Measurements from ENCODE around the gene DUOXA1.

DUOXA1 gene

GRCh38 chr15:45151998-45152828 lies 22.5 kb upstream of the DUOXA1 start:
- Histone ChIP-seq H3K4me3 (ENCODE audit: insufficient read depth, low read depth, low read length) (no peak overlapping the region), H3K27me3 (ENCODE audit: control insufficient read depth, insufficient read depth, low read length, poor library complexity, severe bottlenecking) (no peaks in the 10 kb centered on the region), H3K27ac (ENCODE audit: insufficient read depth, low read depth, low read length, poor library complexity, severe bottlenecking) (no peak overlapping the region), H3K36me3 (ENCODE audit: control insufficient read depth, insufficient read depth, low read length) (no peaks in the 10 kb centered on the region), H3K9me3 (ENCODE audit: control insufficient read depth, low read length) (no peaks in the 10 kb centered on the region), H3K4me1 (ENCODE audit: control insufficient read depth, insufficient read depth, low read length) (peaks cover 9% of the 10 kb centered on the region)
- 95 to 96% methylated on average over 36 of the region's 36 CpGs for WGBS, 2 experiments

DNA sequence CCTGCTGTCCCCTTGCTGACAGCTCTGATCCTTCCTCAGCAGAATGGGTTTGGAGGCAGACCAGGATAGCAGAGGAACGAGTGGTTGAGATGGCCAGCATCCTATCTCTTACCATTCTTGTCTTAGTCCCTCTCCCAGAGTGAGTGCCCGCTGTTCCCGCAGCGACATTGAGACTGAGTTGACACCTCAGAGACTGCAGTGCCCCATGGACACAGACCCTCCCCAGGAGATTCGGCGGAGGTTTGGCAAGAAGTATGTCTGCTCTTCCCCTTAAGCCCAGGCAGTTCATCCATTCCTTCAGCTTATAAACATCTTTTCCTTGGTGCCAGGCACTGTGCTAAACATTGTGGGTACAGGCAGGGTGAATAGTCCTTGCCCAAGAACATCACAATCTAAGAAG lies 21.3 kb upstream of the DUOXA1 start:
- peaks cover 5% of the 10 kb centered on the region for H3K4me1 ChIP-seq (ENCODE audit: control insufficient read depth, insufficient read depth, low read length)
- no peaks in the 10 kb centered on the region for H3K27me3 ChIP-seq (ENCODE audit: control insufficient read depth, insufficient read depth, low read length, poor library complexity, severe bottlenecking)
- no peak overlapping the region for H3K27ac ChIP-seq (ENCODE audit: insufficient read depth, low read depth, low read length, poor library complexity, severe bottlenecking)
- H3K4me3 ChIP-seq (ENCODE audit: insufficient read depth, low read depth, low read length): no peak overlapping the region
- H3K9me3 ChIP-seq (ENCODE audit: control insufficient read depth, low read length): no peaks in the 10 kb centered on the region
- 93 to 95% methylated on average over 6 of the region's 6 CpGs for WGBS, 2 experiments
- H3K36me3 ChIP-seq (ENCODE audit: control insufficient read depth, insufficient read depth, low read length): no peaks in the 10 kb centered on the region

GRCh38 chr15:45150481-45150880 lies 20.8 kb upstream of the DUOXA1 start:
- peaks cover 5% of the 10 kb centered on the region for H3K4me1 ChIP-seq (ENCODE audit: control insufficient read depth, insufficient read depth, low read length)
- H3K27ac ChIP-seq (ENCODE audit: insufficient read depth, low read depth, low read length, poor library complexity, severe bottlenecking): no peak overlapping the region
- H3K4me3 ChIP-seq (ENCODE audit: insufficient read depth, low read depth, low read length): no peak overlapping the region
- WGBS, 2 experiments: 88 to 93% methylated on average over 6 of the region's 6 CpGs
- H3K36me3 ChIP-seq (ENCODE audit: control insufficient read depth, insufficient read depth, low read length): no peaks in the 10 kb centered on the region
- H3K27me3 ChIP-seq (ENCODE audit: control insufficient read depth, insufficient read depth, low read length, poor library complexity, severe bottlenecking): no peaks in the 10 kb centered on the region
- no peaks in the 10 kb centered on the region for H3K9me3 ChIP-seq (ENCODE audit: control insufficient read depth, low read length)

DNA sequence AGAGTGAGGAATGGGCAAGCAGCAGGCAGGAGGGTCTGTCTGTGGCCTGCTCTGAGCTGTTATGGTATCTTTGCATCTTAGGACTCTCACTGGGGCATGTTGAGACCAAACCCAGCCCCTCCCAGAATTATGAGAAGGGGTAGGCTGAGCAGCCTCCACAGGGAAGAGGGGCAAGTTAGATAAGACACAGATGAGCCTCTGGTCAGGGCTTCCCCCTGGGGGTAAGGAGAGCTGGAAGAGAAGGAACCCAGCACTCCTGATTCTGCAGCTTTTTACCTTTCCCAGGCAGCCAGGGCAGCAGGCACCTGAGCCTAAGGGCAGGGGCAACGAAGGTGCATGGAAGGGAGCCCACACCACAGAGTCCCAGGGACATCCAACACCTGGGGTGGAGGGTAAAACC lies 19.4 kb upstream of the DUOXA1 start:
- Histone ChIP-seq H3K27ac (ENCODE audit: insufficient read depth, low read depth, low read length, poor library complexity, severe bottlenecking) (no peak overlapping the region), H3K4me3 (ENCODE audit: insufficient read depth, low read depth, low read length) (no peak overlapping the region), H3K9me3 (ENCODE audit: control insufficient read depth, low read length) (no peaks in the 10 kb centered on the region), H3K4me1 (ENCODE audit: control insufficient read depth, insufficient read depth, low read length) (peaks cover 2% of the 10 kb centered on the region), H3K36me3 (ENCODE audit: control insufficient read depth, insufficient read depth, low read length) (no peaks in the 10 kb centered on the region), H3K27me3 (ENCODE audit: control insufficient read depth, insufficient read depth, low read length, poor library complexity, severe bottlenecking) (no peaks in the 10 kb centered on the region)
- 81 to 85% methylated on average over 1 of the region's 1 CpG for WGBS, 2 experiments

DNA sequence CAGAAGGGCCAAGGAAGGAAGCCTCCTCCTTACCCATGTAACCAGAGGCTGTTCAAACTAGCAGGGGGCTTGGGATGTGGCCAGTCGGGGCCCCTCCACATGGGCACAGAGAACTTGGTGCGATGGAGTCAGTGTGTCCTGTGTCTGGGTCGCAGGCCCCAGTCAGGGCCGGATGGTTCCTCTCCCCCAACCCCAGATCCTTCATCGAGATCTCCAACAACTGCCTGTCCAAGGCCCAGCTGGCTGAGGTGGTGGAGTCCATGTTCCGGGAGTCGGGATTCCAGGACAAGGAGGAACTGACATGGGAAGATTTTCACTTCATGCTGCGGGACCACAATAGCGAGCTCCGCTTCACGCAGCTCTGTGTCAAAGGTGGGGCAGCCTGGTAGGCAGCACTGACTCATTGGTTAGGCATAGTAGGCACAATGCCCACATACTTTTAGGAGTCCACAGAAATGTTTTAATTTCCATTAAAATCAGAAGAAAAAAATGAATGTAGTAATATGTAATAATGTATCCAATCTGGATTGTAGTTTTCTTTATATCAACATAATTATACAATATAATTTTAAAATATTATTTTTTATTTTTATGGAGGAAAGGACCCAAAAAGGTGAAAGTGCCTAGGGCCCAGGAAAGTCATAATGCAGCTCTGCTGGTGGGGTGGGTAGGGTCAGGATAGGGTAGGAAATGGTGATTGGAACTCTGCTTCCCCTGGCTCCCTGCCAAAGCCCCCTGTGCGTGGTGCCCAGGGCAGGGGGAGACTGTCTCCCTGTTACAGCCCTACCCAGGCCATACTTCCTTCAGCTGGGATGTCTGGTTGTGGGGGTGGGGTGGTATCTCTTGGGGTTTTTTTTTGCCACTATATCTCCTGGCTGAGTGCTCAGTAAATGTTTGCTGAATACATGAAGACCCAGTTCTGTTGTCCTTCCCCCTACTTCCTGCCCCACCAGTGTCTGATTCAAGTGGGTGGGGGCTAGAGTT lies 18.7 kb upstream of the DUOXA1 start:
- WGBS, 2 experiments: 92 to 93% methylated on average over 12 of the region's 12 CpGs
- H3K4me1 ChIP-seq (ENCODE audit: control insufficient read depth, insufficient read depth, low read length): no peaks in the 10 kb centered on the region
- no peaks in the 10 kb centered on the region for H3K36me3 ChIP-seq (ENCODE audit: control insufficient read depth, insufficient read depth, low read length)
- no peaks in the 10 kb centered on the region for H3K27me3 ChIP-seq (ENCODE audit: control insufficient read depth, insufficient read depth, low read length, poor library complexity, severe bottlenecking)
- H3K4me3 ChIP-seq (ENCODE audit: insufficient read depth, low read depth, low read length): no peak overlapping the region
- no peaks in the 10 kb centered on the region for H3K9me3 ChIP-seq (ENCODE audit: control insufficient read depth, low read length)
- H3K27ac ChIP-seq (ENCODE audit: insufficient read depth, low read depth, low read length, poor library complexity, severe bottlenecking): no peak overlapping the region

DNA sequence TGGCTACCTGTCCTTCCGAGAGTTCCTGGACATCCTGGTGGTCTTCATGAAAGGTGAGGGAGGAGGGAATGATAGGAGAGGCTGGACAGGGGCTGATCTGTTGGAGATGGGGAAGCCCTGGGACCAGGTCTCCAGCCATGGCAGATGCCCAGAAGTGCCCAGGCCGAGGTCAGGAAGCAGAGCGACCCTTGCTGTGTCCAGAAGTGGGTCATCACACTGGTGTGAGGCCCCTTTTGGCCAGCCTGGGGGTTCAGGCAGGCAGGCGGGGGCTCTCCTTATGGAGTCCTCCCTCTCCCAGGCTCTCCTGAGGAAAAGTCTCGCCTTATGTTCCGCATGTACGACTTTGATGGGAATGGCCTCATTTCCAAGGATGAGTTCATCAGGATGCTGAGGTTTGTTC lies 17.9 kb upstream of the DUOXA1 start:
- WGBS, 2 experiments: 90 to 96% methylated on average over 7 of the region's 7 CpGs
- no peaks in the 10 kb centered on the region for H3K27me3 ChIP-seq (ENCODE audit: control insufficient read depth, insufficient read depth, low read length, poor library complexity, severe bottlenecking)
- H3K27ac ChIP-seq (ENCODE audit: insufficient read depth, low read depth, low read length, poor library complexity, severe bottlenecking): no peak overlapping the region
- H3K9me3 ChIP-seq (ENCODE audit: control insufficient read depth, low read length): no peaks in the 10 kb centered on the region
- H3K4me1 ChIP-seq (ENCODE audit: control insufficient read depth, insufficient read depth, low read length): no peaks in the 10 kb centered on the region
- H3K36me3 ChIP-seq (ENCODE audit: control insufficient read depth, insufficient read depth, low read length): no peaks in the 10 kb centered on the region
- no peak overlapping the region for H3K4me3 ChIP-seq (ENCODE audit: insufficient read depth, low read depth, low read length)

GRCh38 chr15:45146405-45146804 lies 16.7 kb upstream of the DUOXA1 start:
- Histone ChIP-seq H3K27ac (ENCODE audit: insufficient read depth, low read depth, low read length, poor library complexity, severe bottlenecking) (no peak overlapping the region), H3K4me3 (ENCODE audit: insufficient read depth, low read depth, low read length) (no peak overlapping the region), H3K9me3 (ENCODE audit: control insufficient read depth, low read length) (no peaks in the 10 kb centered on the region), H3K36me3 (ENCODE audit: control insufficient read depth, insufficient read depth, low read length) (no peaks in the 10 kb centered on the region), H3K4me1 (ENCODE audit: control insufficient read depth, insufficient read depth, low read length) (no peaks in the 10 kb centered on the region), H3K27me3 (ENCODE audit: control insufficient read depth, insufficient read depth, low read length, poor library complexity, severe bottlenecking) (no peaks in the 10 kb centered on the region)
- 91 to 97% methylated on average over 4 of the region's 4 CpGs for WGBS, 2 experiments

DNA sequence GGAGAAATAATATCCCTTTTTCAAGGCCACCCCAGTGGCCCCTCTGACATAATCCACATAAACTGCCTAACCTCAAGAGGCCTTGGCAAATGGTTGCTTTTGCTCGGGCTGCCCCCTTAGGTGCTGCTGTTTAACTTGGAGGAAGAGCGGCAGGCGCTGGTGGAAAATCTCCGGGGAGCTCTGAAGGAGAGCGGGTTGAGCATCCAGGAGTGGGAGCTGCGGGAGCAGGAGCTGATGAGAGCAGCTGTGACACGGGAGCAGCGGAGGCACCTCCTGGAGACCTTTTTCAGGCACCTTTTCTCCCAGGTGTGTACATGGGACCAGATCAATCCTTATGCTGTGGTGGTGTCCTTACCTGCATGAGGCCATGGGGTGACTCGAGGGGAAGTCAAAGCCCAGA lies 15.1 kb upstream of the DUOXA1 start:
- 91 to 94% methylated on average over 9 of the region's 9 CpGs for WGBS, 2 experiments
- Histone ChIP-seq H3K9me3 (ENCODE audit: control insufficient read depth, low read length) (no peaks in the 10 kb centered on the region), H3K27me3 (ENCODE audit: control insufficient read depth, insufficient read depth, low read length, poor library complexity, severe bottlenecking) (no peaks in the 10 kb centered on the region), H3K27ac (ENCODE audit: insufficient read depth, low read depth, low read length, poor library complexity, severe bottlenecking) (no peak overlapping the region), H3K36me3 (ENCODE audit: control insufficient read depth, insufficient read depth, low read length) (no peaks in the 10 kb centered on the region), H3K4me3 (ENCODE audit: insufficient read depth, low read depth, low read length) (no peak overlapping the region), H3K4me1 (ENCODE audit: control insufficient read depth, insufficient read depth, low read length) (no peaks in the 10 kb centered on the region)

DNA sequence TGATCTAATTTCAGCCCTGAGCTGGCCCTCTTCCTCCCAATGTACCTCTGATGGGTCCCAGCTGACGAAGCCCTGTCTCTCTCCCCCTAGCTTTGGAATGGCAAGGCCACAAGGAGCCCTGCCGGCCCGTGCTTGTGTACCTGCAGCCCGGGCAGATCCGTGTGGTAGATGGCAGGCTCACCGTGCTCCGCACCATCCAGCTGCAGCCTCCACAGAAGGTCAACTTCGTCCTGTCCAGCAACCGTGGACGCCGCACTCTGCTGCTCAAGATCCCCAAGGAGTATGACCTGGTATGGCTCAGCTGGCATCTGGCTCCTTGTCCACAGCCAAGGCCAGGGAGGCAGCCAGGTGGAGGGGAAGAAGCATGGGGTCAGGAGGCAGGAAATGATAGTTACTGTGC lies 14.3 kb upstream of the DUOXA1 start:
- WGBS, 2 experiments: 91 to 92% methylated on average over 11 of the region's 11 CpGs
- Histone ChIP-seq H3K36me3 (ENCODE audit: control insufficient read depth, insufficient read depth, low read length) (no peaks in the 10 kb centered on the region), H3K27ac (ENCODE audit: insufficient read depth, low read depth, low read length, poor library complexity, severe bottlenecking) (no peak overlapping the region), H3K9me3 (ENCODE audit: control insufficient read depth, low read length) (no peaks in the 10 kb centered on the region), H3K27me3 (ENCODE audit: control insufficient read depth, insufficient read depth, low read length, poor library complexity, severe bottlenecking) (no peaks in the 10 kb centered on the region), H3K4me3 (ENCODE audit: insufficient read depth, low read depth, low read length) (no peak overlapping the region), H3K4me1 (ENCODE audit: control insufficient read depth, insufficient read depth, low read length) (no peaks in the 10 kb centered on the region)

DNA sequence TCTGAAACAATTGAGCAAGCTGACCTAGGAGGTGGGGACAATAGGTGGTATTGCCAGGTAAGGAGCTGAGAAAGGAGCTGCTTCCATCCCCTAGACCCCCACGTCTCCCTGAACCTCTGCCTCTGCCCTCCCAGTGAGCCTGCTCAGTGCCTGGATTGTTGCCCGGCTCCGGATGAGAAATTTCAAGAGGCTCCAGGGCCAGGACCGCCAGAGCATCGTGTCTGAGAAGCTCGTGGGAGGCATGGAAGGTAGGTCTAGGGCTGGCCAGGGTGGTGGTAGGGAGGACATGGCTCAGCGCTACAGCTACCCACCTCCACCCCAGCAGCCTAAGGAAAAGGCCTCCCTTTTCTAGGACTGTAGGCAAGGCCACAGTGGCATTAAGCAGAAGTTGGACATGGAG lies 13.4 kb upstream of the DUOXA1 start:
- H3K27ac ChIP-seq (ENCODE audit: insufficient read depth, low read depth, low read length, poor library complexity, severe bottlenecking): no peak overlapping the region
- H3K9me3 ChIP-seq (ENCODE audit: control insufficient read depth, low read length): no peaks in the 10 kb centered on the region
- H3K36me3 ChIP-seq (ENCODE audit: control insufficient read depth, insufficient read depth, low read length): no peaks in the 10 kb centered on the region
- no peaks in the 10 kb centered on the region for H3K4me1 ChIP-seq (ENCODE audit: control insufficient read depth, insufficient read depth, low read length)
- 82 to 93% methylated on average over 7 of the region's 7 CpGs for WGBS, 2 experiments
- no peak overlapping the region for H3K4me3 ChIP-seq (ENCODE audit: insufficient read depth, low read depth, low read length)
- no peaks in the 10 kb centered on the region for H3K27me3 ChIP-seq (ENCODE audit: control insufficient read depth, insufficient read depth, low read length, poor library complexity, severe bottlenecking)
